NK-92 (cell line): Measurements from ENCODE around the gene IRAK3.
"Not testable (repeated sequence)": the region's sequence is repeated elsewhere in the genome, so short reads cannot be mapped to it uniquely, and the experiment has no call there.

ENCODE experiments used
- DNase-seq: peaks from one replicate; lab custom pipeline; 2025; ENCODE audit not compliant: unreplicated experiment; lab: John Stamatoyannopoulos, UW

The IRAK3 gene

DNA sequence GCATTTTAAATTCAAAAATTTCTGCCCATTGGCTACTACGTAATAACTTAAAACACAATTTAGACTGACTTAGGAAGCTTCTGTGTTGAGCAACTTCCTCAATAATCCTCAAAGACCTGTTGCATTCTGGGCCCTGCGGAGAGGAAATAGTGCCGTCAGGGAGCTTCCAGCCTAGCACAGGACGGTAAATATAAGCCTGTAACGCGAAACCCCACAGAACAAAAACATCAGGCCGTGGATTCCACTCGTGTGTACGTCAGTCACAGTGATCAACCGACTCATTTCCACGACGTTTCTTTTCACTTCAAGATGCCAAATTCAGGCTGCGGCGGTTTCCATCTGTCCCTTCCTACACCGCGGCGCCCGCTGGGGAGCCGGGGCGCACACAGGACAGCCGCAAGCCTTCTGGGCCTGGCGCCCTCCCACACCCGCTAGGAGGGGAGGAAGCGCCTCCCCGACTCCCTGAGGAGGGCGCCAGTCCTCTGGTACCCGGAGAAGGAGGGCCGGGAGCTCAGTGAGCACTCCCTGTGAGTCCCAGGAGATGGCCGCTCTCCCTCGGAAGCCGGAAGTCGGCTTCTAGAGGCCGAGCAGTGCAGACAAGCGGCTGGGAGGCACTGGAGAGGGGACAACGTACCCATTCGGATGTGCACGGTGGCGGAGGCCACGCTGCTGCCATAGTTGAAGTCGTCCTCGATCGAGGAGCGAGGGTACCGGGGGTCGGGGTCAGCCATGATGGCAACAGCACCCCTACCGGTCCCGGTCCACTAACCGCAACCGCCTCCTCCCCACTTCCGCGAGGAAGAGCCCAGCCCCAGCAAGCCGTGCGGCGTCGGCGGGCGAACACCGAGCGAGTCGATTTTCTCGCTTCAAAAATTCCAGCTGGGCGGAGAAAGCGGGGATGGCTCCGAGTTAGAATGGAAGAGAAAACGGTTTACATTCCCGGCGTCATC, 19.5 kb upstream of the IRAK3 start, which contains the start of gene TMBIM4:
TSS of gene TMBIM4 (minus strand) at position 776 of the 950 bp plus-strand sequence. CDS start at position 731, 45 bp downstream.
- DNase-seq, result peak; percentile 6

DNA sequence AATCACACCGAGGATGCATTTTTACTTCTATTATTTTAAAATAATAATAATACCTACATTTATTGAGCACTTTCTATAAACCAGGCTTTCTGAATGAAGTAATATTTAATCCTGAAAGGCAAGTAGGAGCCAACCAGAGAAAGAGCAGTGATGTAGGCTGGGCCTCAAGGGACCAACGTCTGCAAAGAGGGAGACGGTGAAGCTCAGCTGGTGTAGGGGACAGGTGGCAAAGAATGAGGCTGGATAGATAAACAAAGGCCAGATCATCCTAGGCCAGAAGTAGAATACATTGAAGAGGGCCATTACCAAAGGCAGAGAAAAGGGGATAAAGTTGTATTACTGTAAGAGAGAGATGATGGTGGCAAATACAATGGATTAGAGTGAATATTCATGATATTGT, 18.4 kb upstream of the IRAK3 start:
- DNase-seq, result no peak

DNA sequence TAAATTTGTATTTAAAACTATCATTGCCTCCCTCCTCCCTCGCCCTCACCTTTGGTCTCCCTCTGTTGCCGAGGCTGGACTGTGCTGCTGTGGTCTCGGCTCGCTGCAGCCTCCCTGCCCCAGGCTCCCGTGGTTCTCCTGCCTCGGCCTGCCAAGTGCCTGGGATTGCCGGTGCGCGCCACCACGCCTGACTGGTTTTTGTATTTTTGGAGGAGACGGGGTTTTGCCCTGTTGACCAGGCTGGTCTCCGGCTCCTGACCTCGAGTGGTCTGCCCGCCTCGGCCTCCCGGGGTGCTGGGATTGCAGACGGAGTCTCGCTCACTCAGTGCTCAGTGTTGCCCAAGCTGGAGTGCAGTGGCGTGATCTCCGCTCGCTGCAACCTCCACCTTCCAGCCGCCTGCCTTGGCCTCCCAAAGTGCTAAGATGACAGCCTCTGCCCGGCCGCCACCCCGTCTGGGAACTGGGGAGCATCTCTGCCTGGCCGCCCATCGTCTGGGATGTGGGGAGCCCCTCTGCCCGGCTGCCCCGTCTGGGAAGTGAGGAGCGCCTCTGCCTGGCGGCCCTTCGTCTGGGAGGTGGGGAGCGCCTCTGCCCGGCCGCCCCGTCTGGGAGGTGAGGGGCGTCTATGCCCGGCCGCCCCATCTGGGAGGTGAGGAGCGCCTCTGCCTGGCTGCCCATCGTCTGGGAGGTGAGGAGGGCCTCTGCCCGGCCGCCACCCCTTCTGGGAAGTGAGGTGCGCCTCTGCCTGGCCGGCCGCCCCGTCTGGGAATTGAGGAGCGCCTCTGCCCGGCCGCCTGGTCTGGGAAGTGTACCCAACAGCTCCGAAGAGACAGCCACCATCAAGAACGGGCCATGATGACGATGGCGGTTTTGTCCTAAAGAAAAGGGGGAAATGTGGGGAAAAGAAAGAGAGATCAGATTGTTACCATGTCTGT, 14.4 kb upstream of the IRAK3 start:
- DNase-seq, result not testable (repeated sequence)

DNA sequence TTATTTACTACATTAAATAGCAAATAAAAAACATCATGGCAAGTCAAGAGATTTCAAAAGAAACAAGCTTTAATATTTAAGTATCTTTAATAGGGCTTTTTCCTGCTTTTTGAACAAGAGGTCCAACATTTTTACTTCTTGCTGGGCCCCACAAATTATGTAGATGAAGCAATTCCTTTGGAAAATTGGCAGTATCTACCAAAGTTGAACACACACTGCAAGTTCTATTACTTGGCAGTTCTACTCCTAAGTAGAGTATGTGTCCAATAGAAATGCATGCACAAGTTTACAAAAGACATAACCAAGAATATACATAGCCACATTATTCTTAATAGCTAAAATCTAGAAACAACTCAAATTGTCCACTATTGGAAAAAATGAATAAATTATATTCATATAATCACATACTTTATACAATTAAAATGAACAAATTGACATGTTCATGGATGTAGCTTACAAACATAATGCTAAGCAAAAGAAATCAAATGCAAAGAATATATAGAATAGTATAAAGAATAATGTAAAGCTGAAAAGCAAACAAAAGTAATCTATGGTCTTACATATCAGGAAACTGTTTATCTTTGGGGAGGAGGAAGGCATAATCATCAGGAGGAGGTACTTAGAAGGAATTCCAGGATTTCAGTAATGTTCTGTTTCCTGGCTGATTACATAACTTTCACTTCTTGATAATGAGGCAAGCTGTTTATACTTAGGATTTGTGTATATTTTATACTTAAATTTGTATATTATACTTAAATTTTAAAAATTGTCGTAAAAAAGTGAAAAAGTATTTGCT, 12.7 kb upstream of the IRAK3 start:
- no peak for DNase-seq

DNA sequence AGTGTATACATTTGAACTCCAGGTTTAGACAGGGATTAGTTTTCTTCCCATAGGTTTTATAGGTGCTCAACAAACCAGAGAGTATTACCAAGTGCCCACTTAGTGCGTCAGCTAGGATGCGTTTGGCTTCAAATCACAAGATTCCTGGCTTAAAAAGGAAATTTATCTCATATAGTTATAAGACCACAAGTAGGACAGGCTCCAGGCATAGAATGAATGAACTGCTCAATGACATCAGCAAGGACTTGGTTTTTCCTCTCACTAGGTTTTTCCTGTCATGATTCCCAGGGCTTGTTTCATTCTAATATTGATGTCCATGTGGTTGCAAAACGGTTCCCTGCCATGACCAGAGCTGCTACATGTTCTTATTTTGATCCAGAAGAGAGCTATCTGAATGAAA, 6.1 kb upstream of the IRAK3 start:
- no peak for DNase-seq

DNA sequence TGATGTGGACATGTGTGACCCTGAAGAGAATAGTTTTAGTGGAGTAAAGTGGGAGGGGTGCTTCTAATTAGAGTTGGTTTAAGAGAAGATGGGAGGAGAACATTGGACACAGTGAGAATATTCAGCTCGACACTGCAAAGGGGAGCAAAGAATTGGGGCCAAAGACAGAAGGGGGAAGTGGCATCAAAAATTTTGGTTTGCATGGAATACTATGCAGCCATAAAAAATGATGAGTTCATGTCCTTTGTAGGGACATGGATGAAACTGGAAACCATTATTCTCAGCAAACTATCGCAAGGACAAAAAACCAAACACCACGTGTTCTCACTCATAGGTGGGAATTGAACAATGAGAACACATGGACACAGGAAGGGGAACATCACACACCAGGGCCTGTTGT, 4.2 kb upstream of the IRAK3 start:
- DNase-seq, result not testable (repeated sequence)

DNA sequence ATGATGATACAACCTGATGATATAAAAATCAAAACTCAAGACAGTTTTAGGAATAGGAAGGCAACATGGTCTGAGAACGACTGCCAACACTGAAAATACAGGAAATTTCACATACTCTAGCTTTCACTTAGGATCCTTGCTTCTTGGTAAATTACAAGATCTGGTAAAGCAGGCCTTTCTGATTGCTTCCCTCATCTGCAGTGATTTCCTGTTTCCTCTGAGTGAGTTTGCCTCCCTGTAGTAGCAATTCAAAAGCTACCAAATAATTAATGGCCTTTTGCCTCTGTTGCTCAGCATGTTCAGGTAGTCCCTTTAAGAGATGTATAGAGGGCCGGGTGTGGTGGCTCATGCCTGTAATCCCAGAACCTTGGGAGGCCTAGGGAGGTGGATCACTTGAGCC, 2.0 kb upstream of the IRAK3 start:
- no peak for DNase-seq

DNA sequence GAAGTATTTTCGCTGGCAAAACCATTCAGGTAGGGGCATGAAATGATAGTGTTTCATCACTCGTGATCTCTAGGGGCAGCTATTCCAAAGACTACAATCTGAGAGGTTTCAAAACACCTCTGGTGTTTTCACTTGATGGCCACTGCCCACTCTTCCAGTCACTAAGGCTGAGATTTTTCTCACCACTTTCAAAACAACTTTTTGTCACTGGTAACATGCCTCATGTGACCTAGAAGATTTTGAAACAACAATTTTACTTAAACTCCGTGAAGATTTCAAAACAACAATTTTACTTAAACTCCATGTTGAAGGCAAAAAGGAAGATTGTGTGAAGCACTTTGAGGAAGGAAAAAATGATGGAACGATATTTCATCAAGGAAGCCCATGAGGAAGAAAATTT, 1.2 kb upstream of the IRAK3 start:
- DNase-seq, result no peak

DNA sequence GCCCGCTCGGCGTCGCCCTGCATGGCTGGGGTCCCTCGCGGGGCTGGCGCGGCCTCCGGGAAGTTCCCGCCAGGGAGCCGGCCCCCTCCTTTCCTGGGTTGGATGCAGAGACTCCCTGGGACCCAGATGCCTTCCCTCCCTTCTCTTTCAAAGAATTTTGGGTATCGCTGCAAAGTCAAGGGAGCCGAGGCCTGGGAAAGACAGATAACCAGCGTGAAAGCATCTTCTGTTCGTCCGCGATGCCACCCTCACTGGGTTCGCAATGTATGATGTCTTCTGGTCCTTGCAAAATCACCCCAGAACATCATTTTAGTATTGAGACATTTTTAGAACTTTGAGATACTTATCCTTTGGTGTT, 451 bp downstream of the IRAK3 start:
- no peak for DNase-seq

DNA sequence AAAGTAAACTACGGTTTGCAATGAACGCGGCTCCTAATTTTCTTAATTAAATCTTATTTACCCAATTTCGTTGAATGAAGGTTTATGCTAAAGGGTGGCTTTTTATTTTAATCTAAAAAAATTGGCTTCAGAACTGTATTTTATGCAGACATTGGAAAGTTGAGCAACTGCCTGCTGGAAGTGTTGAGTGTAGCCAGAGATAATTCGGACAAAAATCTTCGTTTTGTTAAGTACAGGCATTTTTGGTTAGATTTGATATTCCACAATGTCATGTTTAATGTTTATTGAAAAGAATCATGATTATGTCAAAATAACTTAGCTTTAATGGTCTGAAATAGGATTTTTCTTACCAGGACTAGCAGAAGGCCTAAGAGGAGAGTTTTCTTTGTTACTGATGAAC, 875 bp downstream of the IRAK3 start:
- no peak for DNase-seq

DNA sequence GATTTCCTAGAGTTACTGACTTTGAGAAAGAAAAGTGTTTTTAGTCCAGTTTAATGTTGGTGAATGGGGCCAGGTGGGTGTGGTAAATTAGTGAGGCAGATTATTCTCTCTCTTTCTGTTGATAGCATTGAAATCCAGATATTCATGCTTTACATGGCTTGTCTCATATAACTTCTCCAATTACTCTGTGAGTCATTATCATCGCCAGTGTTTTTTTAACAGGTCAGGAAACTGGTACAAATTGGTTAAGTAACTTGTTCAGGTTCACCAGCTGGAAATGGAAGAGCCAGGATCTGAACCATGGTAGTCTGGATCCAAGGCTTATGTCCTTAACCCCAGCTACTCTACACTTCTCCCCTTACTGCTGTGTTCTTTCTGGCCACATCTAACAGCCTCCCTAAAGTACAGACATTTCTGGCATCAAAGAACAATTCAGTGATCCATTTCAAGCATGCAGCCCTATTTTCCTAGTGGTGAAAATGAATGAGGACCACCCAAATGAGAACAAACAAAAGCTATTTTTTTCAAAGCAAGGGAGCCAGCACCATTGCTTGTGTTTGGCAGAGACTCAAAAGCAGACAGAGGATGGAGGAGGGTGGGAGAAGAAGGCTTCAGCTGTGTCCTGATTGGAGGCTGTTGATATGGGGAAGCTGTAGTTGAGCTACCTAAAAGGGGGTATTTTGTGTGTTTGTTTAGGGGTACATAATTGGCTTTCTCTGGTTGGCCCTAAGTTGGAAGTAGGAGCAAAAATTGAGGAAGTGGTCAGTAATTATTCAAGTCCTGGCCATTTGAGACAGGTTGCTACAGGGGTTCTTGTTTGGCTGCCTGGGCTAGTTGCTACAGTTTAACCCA, 1.7 kb downstream of the IRAK3 start:
- no peak for DNase-seq

DNA sequence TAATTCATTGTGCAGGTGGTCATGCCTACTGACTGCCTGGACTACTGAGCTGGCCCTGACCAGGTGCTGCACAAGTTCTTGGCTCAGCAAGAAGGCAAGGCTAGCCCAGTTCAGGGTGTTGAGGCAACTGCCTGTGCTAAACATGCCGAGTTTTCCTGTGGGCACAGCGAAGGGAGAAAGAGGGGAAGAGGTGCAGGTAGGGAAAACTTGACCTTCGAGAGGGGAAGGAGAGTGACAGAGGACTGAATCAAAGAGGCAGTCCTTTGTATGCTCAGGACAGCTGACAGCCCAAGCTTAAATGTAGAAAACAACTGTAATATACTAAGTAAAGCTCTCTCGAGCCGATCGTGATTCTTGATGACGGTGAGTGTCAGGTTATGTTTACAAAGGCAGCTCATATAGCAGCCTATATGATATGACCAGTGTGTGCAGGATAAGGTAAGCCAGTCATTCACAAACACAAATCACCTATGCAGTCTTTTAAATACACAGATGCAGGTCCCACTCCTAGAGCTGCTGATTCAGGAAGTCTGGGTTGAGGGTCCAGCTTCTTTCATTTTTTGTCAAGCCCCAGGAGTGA, 2.6 kb downstream of the IRAK3 start:
- no peak for DNase-seq

DNA sequence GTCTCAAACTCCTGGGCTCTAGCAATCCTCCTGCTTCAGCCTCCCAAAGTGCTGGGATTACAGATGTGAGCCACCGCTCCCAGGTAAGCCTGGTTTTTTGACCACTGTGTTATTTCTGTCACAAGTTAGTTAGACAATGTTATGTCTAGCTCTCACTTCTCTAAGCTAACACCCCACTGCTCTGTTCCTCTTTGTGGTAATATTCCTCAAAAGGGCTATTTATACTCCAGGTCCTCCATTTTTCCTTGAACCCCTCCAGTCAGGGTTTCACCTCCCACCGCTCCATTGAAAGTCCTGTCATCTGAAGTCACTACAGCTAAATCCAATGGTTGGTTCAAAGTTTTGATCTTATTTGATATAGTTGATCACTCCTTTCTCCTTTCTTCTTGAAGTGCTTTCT, 5.1 kb downstream of the IRAK3 start:
- no peak for DNase-seq

DNA sequence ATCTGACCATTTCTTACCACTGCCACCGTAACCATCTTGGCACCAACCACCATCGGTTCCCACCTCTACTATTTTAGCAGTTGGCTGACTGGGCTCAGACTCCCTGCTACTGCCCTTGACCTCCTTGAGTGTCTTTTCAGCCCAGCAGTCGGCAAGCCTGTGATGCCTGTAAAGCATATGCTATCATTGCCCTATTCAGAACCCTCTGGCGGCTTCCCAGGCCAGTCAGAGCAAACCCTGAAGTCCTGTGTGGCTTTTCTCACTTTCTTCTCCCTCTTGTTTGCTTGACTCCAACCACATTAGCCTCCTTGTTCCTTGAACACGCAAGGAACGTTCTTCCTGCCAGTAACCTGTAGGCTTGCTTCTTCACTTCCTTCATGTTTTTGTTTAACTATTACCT, 6.2 kb downstream of the IRAK3 start:
- DNase-seq, result no peak

DNA sequence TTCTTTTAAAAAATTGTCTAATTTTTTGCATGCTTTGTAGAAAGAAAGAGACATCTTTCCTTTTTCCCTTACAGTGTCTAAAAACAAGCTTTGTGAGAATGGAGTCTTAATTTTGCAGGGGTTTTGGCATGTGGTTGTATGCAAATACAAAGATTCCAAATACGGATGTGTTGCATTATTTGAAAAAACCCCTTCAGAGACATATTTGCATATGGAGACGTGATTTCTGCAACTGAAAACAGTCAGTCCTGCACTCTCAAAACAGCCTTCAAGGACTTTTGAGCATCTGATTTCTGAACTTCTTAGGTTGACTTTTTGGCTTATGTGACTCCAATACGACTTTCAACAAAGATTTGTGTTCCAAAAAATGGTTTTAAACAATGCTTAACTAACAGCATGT, 7.8 kb downstream of the IRAK3 start:
- DNase-seq, result no peak

DNA sequence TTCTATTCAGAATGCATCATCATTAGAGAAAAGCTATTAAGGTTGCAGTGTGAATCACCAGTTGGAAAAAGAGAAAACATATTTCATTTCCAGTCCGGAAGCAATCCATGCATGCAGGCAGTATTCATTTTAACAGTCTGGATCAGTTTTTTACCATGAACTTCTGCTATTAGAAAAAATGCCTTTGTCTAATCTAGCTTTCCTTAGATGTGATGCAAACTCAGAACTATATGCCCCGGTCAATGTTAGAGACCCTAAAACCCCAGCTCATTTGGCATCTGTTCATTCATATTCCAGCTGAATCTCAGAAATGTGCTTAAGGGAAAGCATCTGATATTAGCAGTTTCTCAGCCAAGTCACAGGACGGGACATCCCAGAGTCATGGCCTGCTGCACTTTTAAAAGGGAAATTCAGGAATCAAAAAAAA, 8.5 kb downstream of the IRAK3 start:
- no peak for DNase-seq

DNA sequence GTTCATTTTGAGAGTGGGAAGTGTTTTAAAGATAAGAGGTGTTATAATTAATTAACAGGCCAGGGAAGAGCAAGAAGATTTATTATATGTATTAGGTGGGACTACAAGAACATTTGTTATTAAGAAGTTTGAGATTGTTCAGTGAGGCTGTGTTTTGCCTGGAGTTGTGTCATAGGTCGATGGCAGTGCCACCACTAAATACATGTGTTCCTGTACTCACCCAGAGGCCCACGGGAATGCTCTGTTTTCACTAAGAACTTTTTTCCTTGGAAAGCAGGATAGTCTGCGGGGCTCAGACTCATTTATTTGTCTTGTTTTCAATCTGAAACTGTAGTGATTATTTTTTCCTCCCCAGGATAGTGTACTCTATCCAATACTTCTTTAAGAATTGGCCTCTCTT, 10.1 kb downstream of the IRAK3 start:
- DNase-seq, result no peak

DNA sequence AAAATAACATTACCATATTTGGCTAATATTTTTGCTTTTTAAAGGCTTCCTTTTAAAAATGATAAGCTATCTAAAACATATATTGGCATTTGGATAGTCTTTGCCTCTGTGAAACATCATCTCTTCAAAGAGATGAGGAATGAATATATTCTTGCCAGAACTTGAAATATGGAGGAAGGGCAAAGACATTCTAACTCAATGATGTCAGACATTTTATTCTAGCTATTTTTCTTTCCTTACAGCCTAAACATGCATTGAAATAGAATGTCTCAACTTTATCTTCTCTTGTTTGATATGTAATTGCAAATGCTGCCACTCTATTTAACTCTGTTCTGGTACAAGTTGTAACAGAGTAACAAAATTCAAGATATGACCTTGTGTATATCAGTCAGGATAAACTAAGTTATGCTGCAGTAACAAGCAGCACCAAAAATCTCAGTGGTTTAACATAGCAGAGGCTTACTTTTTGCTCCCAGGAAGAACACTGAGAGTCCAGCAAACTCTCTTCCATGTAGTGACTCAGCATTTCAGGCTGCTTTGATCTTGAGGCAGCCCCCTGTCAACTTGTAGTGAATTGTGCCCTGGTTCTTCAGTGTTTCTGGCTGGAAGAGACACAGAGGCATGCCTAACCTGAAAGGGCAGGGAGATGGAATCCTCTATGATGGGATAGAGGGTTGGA, 11.0 kb downstream of the IRAK3 start:
- DNase-seq, result no peak

DNA sequence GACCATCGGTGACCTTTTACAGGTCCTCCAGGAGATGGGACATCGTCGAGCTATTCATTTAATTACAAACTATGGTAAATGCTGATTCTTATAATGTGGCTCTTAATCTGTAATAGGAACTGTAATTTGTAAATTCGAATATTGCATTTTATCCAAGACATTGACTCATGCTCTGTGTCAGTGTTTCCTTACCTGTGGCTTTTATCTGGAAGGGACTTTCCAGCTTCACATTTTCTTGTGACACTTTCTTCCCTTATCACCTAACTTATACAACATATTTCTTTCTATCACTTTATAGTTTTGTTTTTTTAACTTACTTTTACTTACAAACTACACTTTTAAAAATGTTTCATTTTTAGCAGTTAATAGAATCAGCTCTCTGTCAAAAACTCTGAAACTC, 14.8 kb downstream of the IRAK3 start:
- DNase-seq, result no peak
